WTC11 (cell line): ENCODE measurements around the gene XPR1. TPM values are rescaled to one million over a fixed set of nuclear protein-coding genes. Genes with fewer than 3 reads are reported as not detected.

Experiments
- ATAC-seq: fragments of 200-7000 bp; cut with Tn5 transposase; 2 replicates; pipeline ENCODE4 v1.10.0; 2021; ENCODE audit warnings: mild to moderate bottlenecking, moderate library complexity
- CTCF ChIA-PET: fragments of 300-600 bp; sonication (Branson Sonifier 250); formaldehyde crosslinking; loops from one replicate; lab custom pipeline; 2021; ENCODE audit warnings: antibody characterized with exemption; lab: Charles Lee
- POLR2A ChIA-PET: fragments of 350-600 bp; sonication (Branson Sonifier 250); formaldehyde crosslinking; loops from one replicate; lab custom pipeline; 2021; ENCODE audit warnings: antibody characterized with exemption; lab: Charles Lee
- DNase-seq: peaks from one replicate; pipeline ENCODE4 v3.0.0; 2021; ENCODE audit warnings: low spot score
- H3K27ac Mint-ChIP-seq: 2 replicates; pipeline ENCODE4 v1.8.0; 2021; ENCODE audit warnings: mixed read lengths
- H3K27me3 Mint-ChIP-seq: 2 replicates; pipeline ENCODE4 v1.8.0; 2021; ENCODE audit warnings: low read depth, mild to moderate bottlenecking, moderate library complexity, mixed read lengths
- H3K36me3 Mint-ChIP-seq: 2 replicates; pipeline ENCODE4 v1.8.0; 2021; ENCODE audit warnings: mixed read lengths
- H3K4me1 Mint-ChIP-seq: 2 replicates; pipeline ENCODE4 v1.8.0; 2022; ENCODE audit warnings: mixed read lengths
- H3K4me3 Mint-ChIP-seq: 2 replicates; pipeline ENCODE4 v1.8.0; 2021; ENCODE audit warnings: mild to moderate bottlenecking, moderate library complexity, mixed read lengths
- H3K9me3 Mint-ChIP-seq: 2 replicates; pipeline ENCODE4 v1.8.0; 2021; ENCODE audit warnings: mixed read lengths
- GRHL2 ChIP-seq: fragments of 250-450 bp; sonication (Bioruptor Pico); IDR thresholded peaks from 2 replicates; pipeline ENCODE4 v1.8.0; 2022; ENCODE audit warnings: mild to moderate bottlenecking, moderate library complexity; ENCODE audit not compliant: insufficient replicate concordance, severe bottlenecking
- HMGA2 ChIP-seq: fragments of 250-450 bp; sonication (Bioruptor Pico); IDR thresholded peaks from 2 replicates; pipeline ENCODE4 v1.4.0; 2021; ENCODE audit warnings: mild to moderate bottlenecking, moderate library complexity
- JAZF1 ChIP-seq: fragments of 250-450 bp; sonication (Bioruptor Pico); IDR thresholded peaks from 2 replicates; pipeline ENCODE4 v1.9.0; 2021; ENCODE audit warnings: moderate library complexity, mild to moderate bottlenecking, inconsistent platforms
- JUN ChIP-seq: sonication (generic); formaldehyde crosslinking; IDR thresholded peaks from 2 replicates; pipeline ENCODE4 v1.8.0; 2023; ENCODE audit warnings: mild to moderate bottlenecking, missing genetic modification reagents
- KAT7 ChIP-seq: sonication (generic); formaldehyde crosslinking; IDR thresholded peaks from 2 replicates; pipeline ENCODE4 v1.8.1; 2023; ENCODE audit warnings: missing genetic modification reagents, mild to moderate bottlenecking, borderline replicate concordance
- MXD4 ChIP-seq: fragments of 250-450 bp; sonication (Bioruptor Pico); IDR thresholded peaks from 2 replicates; pipeline ENCODE4 v1.8.0; 2021; ENCODE audit warnings: mild to moderate bottlenecking, moderate library complexity, borderline replicate concordance
- NFYB ChIP-seq: sonication (generic); formaldehyde crosslinking; conservative IDR thresholded peaks from 2 replicates; pipeline ENCODE4 v1.8.0; 2022; ENCODE audit warnings: low read depth, missing genetic modification reagents
- PRRX2 ChIP-seq: fragments of 250-450 bp; sonication (Bioruptor Pico); IDR thresholded peaks from 2 replicates; pipeline ENCODE4 v1.8.0; 2021; ENCODE audit warnings: mild to moderate bottlenecking
- SMAD3 ChIP-seq: sonication (generic); formaldehyde crosslinking; IDR thresholded peaks from 2 replicates; pipeline ENCODE4 v1.8.0; 2022; ENCODE audit warnings: missing genetic modification reagents, mild to moderate bottlenecking, borderline replicate concordance
- SOX15 ChIP-seq: fragments of 250-450 bp; sonication (Bioruptor Pico); IDR thresholded peaks from 2 replicates; pipeline ENCODE4 v1.9.0; 2021; ENCODE audit warnings: mild to moderate bottlenecking
- SP1 ChIP-seq: sonication (generic); formaldehyde crosslinking; conservative IDR thresholded peaks from 2 replicates; pipeline ENCODE4 v1.8.1; 2022; ENCODE audit warnings: missing genetic modification reagents
- TEAD1 ChIP-seq: sonication (generic); formaldehyde crosslinking; IDR thresholded peaks from 2 replicates; pipeline ENCODE4 v1.8.0; 2022; ENCODE audit warnings: mild to moderate bottlenecking, missing genetic modification reagents
- total RNA-seq: library from RNA; stranded (reverse); gene quantifications from 3 replicates; pipeline ENCODE4 v1.2.3, GENCODE V29; 2021
- TF ChIP-seq, protein P1 (sequence below): sonication (generic); formaldehyde crosslinking; IDR thresholded peaks from 2 replicates; pipeline ENCODE4 v1.8.1; 2023; ENCODE audit warnings: mild to moderate bottlenecking, missing genetic modification reagents
- TF ChIP-seq, protein P2 (sequence below): sonication (generic); formaldehyde crosslinking; IDR thresholded peaks from 2 replicates; pipeline ENCODE4 v1.8.1; 2022; ENCODE audit warnings: low read depth, missing genetic modification reagents, borderline replicate concordance
- TF ChIP-seq, protein P3 (sequence below): fragments of 250-450 bp; sonication (Bioruptor Pico); IDR thresholded peaks from 2 replicates; pipeline ENCODE4 v1.9.0; 2021; ENCODE audit warnings: mild to moderate bottlenecking
- TF ChIP-seq, protein P4 (sequence below): sonication (generic); formaldehyde crosslinking; IDR thresholded peaks from 2 replicates; pipeline ENCODE4 v1.8.1; 2022; ENCODE audit warnings: low read depth, mild to moderate bottlenecking, moderate library complexity, missing genetic modification reagents, borderline replicate concordance
- TF ChIP-seq, protein P5 (sequence below): fragments of 250-450 bp; sonication (Bioruptor Pico); conservative IDR thresholded peaks from 2 replicates; pipeline ENCODE4 v1.9.0; 2021; ENCODE audit warnings: mild to moderate bottlenecking
- TF ChIP-seq, protein P6 (sequence below): fragments of 250-450 bp; sonication (Bioruptor Pico); IDR thresholded peaks from 2 replicates; pipeline ENCODE4 v1.9.0; 2021; ENCODE audit warnings: mild to moderate bottlenecking

The XPR1 gene
- total RNA-seq, 1 experiment from 2014 or later = 34.6 TPM

DNA sequence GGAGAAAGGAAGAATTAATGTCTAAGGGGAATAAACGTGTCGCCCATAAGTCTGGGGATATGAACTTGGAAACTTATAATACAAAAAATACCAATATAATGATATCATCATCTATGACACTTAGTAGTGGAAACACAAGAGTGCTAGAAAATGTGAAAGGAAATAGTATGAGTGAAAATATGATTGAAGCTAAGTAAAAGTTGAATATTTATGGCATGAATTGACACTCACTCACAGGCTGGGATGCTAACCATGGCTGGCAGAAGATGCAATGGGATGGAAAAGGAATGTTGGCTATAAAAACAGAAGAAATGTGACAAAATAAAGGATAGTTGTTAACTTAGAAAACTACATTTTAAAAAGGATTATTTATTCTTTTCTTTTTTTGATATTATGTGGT lies 120.1 kb downstream of the XPR1 start (continued):
- TF ChIP-seq, protein P1, sequence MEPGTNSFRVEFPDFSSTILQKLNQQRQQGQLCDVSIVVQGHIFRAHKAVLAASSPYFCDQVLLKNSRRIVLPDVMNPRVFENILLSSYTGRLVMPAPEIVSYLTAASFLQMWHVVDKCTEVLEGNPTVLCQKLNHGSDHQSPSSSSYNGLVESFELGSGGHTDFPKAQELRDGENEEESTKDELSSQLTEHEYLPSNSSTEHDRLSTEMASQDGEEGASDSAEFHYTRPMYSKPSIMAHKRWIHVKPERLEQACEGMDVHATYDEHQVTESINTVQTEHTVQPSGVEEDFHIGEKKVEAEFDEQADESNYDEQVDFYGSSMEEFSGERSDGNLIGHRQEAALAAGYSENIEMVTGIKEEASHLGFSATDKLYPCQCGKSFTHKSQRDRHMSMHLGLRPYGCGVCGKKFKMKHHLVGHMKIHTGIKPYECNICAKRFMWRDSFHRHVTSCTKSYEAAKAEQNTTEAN (CRISPR knock-in tag) = no peak
- TF ChIP-seq, protein P2, sequence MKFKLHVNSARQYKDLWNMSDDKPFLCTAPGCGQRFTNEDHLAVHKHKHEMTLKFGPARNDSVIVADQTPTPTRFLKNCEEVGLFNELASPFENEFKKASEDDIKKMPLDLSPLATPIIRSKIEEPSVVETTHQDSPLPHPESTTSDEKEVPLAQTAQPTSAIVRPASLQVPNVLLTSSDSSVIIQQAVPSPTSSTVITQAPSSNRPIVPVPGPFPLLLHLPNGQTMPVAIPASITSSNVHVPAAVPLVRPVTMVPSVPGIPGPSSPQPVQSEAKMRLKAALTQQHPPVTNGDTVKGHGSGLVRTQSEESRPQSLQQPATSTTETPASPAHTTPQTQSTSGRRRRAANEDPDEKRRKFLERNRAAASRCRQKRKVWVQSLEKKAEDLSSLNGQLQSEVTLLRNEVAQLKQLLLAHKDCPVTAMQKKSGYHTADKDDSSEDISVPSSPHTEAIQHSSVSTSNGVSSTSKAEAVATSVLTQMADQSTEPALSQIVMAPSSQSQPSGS (CRISPR knock-in tag) = no peak
- TF ChIP-seq, protein P3, sequence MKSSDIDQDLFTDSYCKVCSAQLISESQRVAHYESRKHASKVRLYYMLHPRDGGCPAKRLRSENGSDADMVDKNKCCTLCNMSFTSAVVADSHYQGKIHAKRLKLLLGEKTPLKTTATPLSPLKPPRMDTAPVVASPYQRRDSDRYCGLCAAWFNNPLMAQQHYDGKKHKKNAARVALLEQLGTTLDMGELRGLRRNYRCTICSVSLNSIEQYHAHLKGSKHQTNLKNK (CRISPR knock-in tag) = no peak
- no peak for TF ChIP-seq PRRX2 (CRISPR knock-in tag)
- TF ChIP-seq KAT7 (CRISPR knock-in tag) = no peak

DNA sequence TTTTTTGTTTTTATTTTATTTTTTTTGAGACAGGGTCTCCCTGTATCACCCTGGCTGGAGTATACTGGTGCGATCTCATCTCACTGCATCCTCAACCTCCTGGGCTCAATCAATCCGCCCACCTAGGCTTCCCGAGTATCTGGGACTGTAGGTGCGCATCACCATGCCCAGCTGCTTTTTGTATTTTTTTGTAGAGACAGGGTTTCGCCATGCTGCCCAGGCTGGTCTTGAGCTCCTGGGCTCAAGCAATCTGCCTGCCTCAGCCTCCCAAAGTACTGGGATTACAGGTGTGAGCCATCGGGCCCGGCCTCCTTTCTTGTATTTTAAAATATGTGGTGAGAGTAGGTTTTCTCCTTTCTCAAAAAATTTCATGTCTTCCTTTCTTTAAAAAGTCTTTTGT lies 122.6 kb downstream of the XPR1 start:
- ChIA-PET CTCF (no interaction called here), POLR2A (no interaction called here)
- Mint-ChIP-seq H3K4me1 (no peaks in the 10 kb centered on the region), H3K36me3 (peaks cover 4% of the 10 kb centered on the region; the same call in 1 of the 2 replicates), H3K4me3 (no peak overlapping the region), H3K27me3 (no peaks in the 10 kb centered on the region), H3K9me3 (peaks cover 6% of the 10 kb centered on the region; the same call in 1 of the 2 replicates), H3K27ac (no peak overlapping the region)
- TF ChIP-seq SOX15 (CRISPR knock-in tag) (no peak), SP1 (CRISPR knock-in tag) (no peak)
- TF ChIP-seq, protein P4, sequence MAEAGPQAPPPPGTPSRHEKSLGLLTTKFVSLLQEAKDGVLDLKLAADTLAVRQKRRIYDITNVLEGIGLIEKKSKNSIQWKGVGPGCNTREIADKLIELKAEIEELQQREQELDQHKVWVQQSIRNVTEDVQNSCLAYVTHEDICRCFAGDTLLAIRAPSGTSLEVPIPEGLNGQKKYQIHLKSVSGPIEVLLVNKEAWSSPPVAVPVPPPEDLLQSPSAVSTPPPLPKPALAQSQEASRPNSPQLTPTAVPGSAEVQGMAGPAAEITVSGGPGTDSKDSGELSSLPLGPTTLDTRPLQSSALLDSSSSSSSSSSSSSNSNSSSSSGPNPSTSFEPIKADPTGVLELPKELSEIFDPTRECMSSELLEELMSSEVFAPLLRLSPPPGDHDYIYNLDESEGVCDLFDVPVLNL (CRISPR knock-in tag) = no peak
- TF ChIP-seq, protein P5, sequence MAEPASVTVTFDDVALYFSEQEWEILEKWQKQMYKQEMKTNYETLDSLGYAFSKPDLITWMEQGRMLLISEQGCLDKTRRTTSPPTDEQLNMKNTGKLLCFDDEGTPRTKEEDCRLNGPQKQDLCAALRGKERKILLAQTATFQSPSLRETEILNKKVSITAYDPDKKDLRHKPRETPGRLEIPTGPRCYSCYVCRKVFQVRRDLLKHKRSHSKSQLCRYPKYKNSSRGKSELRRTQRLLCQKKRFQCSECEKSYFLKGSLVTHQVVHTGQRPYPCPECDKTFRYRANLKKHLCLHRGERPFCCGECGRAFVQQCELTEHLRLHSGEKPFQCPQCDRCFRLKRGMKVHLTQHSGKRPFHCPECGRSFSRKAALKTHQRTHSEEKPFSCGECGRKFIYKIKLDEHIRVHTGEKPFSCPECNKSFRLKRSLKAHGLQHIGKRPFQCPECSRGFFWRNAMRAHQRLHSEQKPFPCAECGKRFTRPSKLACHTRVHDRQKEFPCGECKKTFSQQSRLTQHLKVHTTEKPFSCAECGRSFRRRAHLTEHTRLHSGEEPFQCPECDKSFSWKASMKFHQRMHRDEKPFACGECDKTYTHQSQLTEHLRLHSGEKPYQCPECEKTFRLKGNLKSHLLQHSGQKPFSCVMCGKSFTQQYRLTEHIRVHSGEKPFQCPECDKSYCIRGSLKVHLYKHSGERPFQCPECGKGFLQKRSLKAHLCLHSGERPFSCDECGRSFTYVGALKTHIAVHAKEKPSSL (CRISPR knock-in tag) = no peak
- DNase-seq (no peak), ATAC-seq (no peak)

DNA sequence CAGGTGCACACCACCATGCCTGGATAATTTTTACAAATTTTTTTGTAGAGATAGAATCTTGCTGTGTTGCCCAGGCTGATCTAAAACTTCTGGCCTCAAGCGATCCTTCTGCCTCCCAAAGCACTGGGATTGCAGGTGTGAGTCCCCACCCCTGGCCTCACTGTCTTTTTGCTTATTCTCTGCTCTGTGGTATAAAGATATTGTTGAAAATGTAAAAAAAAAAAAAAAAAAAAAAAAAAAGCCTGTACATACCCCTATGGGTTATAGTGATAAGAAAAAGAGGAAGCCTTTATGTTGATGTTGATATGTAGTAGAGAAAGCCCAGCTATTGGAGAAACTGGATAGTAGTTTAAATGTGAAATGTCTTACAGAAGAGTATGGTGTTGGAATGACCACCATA lies 125.8 kb downstream of the XPR1 start:
- POLR2A ChIA-PET = no interaction called here
- CTCF ChIA-PET = no interaction called here

More for the DNA sequence above, 125.8 kb downstream of the XPR1 start:
- no peaks in the 10 kb centered on the region for H3K27me3 Mint-ChIP-seq
- DNase-seq (no peak), ATAC-seq (no peak)
- H3K9me3 Mint-ChIP-seq = peaks cover 16% of the 10 kb centered on the region
- TF ChIP-seq NFYB (CRISPR knock-in tag) = no peak
- TF ChIP-seq, protein P6, sequence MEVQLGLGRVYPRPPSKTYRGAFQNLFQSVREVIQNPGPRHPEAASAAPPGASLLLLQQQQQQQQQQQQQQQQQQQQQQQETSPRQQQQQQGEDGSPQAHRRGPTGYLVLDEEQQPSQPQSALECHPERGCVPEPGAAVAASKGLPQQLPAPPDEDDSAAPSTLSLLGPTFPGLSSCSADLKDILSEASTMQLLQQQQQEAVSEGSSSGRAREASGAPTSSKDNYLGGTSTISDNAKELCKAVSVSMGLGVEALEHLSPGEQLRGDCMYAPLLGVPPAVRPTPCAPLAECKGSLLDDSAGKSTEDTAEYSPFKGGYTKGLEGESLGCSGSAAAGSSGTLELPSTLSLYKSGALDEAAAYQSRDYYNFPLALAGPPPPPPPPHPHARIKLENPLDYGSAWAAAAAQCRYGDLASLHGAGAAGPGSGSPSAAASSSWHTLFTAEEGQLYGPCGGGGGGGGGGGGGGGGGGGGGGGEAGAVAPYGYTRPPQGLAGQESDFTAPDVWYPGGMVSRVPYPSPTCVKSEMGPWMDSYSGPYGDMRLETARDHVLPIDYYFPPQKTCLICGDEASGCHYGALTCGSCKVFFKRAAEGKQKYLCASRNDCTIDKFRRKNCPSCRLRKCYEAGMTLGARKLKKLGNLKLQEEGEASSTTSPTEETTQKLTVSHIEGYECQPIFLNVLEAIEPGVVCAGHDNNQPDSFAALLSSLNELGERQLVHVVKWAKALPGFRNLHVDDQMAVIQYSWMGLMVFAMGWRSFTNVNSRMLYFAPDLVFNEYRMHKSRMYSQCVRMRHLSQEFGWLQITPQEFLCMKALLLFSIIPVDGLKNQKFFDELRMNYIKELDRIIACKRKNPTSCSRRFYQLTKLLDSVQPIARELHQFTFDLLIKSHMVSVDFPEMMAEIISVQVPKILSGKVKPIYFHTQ (CRISPR knock-in tag) = no peak
- no peak for TF ChIP-seq SMAD3
- no peak for TF ChIP-seq TEAD1 (CRISPR knock-in tag)
- TF ChIP-seq, protein P5 (CRISPR knock-in tag) = no peak
- TF ChIP-seq GRHL2 (CRISPR knock-in tag) = no peak
- no peak for TF ChIP-seq HMGA2 (CRISPR knock-in tag)
- TF ChIP-seq JAZF1 (CRISPR knock-in tag) = no peak
- TF ChIP-seq JUN = no peak
- no peak for TF ChIP-seq MXD4
- H3K36me3 Mint-ChIP-seq = peaks cover 4% of the 10 kb centered on the region; the same call in 1 of the 2 replicates
- no peak overlapping the region for H3K27ac Mint-ChIP-seq
- H3K4me1 Mint-ChIP-seq = no peaks in the 10 kb centered on the region
- no peak overlapping the region for H3K4me3 Mint-ChIP-seq
